Ovary (tissue), 3 donors: ENCODE data around the gene ANK3.

Source experiments
- EP300 ChIP-seq: sonication (generic); formaldehyde crosslinking; IDR thresholded peaks from one replicate; pipeline ENCODE4 v1.6.1; 2017; ENCODE audit warnings: antibody characterized with exemption
- POLR2A ChIP-seq: fragments of 450-650 bp; IDR thresholded peaks from one replicate; pipeline ENCODE4 v1.6.1; 2017; ENCODE audit warnings: antibody characterized with exemption, mild to moderate bottlenecking, moderate library complexity
- TF ChIP-seq, protein P1 (sequence below), 3 donors: fragments of 450-650 bp in 2 of 3; fragments of 200-600 bp in 1 of 3; IDR thresholded peaks; one replicate each; pipeline versions ENCODE4 v1.5.1 to v1.8.0; 2016 to 2022; ENCODE audit warnings: antibody characterized with exemption in 3 of 3, mild to moderate bottlenecking in 1 of 3
- donor health status: DM: no; HTN: no; CAD: no.

DNA sequence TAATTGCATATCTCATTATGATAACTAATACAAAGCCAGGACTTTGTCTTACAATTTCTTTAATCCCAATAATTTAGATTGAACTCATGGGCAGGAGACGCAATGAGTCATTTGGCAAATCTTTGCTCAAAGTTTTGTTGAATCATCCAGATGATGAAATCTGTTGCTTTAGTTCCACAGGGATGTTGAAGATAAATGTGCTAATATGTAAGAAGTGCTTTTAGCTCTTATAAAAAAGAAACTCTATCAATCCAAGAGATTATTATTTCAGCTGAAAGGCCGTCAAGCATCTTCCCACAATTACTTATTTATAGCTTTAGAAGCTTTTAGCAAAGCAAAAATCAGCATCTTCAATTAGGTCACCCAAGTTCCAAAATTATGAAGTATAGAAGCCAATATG, 36.8 kb upstream of the ANK3 start:
- TF ChIP-seq POLR2A: no peak
- TF ChIP-seq, protein P1, sequence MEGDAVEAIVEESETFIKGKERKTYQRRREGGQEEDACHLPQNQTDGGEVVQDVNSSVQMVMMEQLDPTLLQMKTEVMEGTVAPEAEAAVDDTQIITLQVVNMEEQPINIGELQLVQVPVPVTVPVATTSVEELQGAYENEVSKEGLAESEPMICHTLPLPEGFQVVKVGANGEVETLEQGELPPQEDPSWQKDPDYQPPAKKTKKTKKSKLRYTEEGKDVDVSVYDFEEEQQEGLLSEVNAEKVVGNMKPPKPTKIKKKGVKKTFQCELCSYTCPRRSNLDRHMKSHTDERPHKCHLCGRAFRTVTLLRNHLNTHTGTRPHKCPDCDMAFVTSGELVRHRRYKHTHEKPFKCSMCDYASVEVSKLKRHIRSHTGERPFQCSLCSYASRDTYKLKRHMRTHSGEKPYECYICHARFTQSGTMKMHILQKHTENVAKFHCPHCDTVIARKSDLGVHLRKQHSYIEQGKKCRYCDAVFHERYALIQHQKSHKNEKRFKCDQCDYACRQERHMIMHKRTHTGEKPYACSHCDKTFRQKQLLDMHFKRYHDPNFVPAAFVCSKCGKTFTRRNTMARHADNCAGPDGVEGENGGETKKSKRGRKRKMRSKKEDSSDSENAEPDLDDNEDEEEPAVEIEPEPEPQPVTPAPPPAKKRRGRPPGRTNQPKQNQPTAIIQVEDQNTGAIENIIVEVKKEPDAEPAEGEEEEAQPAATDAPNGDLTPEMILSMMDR (IDR thresholded peaks at IDR 0.05): no peak
- TF ChIP-seq EP300: no peak
